ENCODE results near the gene KLHL8. TPM values are rescaled to one million over a fixed set of nuclear protein-coding genes. Genes with fewer than 3 reads are reported as not detected.

KLHL8 gene
- total and polyA plus RNA-seq, 4 donors = 4.2 to 11.4 (median 8.5) TPM

DNA sequence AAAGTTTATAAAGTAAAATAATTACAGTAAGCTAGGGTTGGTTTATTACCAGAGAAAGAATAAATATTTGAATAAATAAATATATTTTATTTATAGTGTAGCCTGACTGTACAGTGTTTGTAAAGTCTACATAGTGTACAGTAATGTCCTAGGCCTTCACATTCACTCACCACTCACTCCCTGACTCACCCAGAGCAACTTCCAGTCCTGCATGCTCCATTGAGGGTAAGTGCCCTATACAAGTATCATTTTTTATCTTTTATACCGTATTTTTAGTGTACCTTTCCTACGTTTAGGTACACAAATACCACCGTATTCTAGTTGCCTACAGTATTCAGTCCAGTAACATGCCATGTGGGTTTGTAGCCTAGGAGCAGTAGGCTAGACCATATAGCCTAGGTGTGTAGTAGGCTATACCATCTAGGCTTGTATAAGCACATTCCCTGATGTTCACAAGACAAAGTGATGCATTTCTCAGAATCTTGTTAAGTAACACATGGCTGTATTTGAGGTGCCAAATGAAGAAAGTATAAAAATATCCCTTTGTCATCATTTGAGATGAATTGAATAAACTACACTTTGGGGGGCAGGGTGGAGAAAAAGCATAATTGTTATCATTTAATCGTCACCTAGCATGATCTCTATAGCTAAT, 14.7 kb upstream of the KLHL8 start:
- DNase-seq = no peak
- Histone ChIP-seq H3K9me3 (ENCODE audit: control insufficient read depth, low read length) (no peaks in the 10 kb centered on the region), H3K27me3 (ENCODE audit: control insufficient read depth in 1 of 2, insufficient read depth in 2 of 2, low read length in 1 of 2) (no peaks in the 10 kb centered on the region), H3K4me1 (ENCODE audit: control insufficient read depth in 1 of 2, insufficient read depth in 2 of 2, low read length in 2 of 2) (no peaks in the 10 kb centered on the region), H3K4me3 (ENCODE audit: low read length in 2 of 2) (peak overlapping the region in 1 of 2 donors; percentile 79), H3K36me3 (ENCODE audit: control insufficient read depth in 1 of 2, insufficient read depth in 2 of 2, low read length in 1 of 2) (no peaks in the 10 kb centered on the region), H3K27ac (ENCODE audit: low read depth in 1 of 2, low read length in 2 of 2) (no peak overlapping the region)
- no peak for ATAC-seq (ENCODE audit: low FRiP score)
- WGBS, 2 donors = 51 to 56% methylated on average over 4 of the region's 4 CpGs
- intact Hi-C loops (cut with DNase I) = loop anchor here in 1 of 2 donors (5.0 kb wide), 1 partner anchor 313 kb away; no protein-coding TSS in a partner anchor

DNA sequence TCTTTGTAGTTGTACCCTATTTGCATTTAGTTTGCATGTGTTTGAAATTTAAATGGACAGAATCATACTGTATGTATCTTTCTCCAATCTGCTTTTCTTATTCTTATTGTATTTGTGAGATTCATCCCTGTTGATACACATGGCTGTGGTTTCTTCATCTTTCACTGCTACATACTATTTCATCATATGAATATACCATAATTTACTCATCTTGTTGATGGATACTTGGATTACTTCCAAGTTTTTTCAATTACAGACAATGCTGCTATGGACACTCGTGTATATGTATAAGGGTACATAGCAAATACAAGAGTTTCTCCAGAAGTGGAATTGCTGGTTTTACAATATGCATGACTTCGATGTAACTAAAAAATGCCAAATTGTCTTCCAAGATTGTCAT, 11.8 kb upstream of the KLHL8 start:
- Histone ChIP-seq H3K36me3 (ENCODE audit: control insufficient read depth in 1 of 2, insufficient read depth in 2 of 2, low read length in 1 of 2) (no peaks in the 10 kb centered on the region), H3K4me1 (ENCODE audit: control insufficient read depth in 1 of 2, insufficient read depth in 2 of 2, low read length in 2 of 2) (no peaks in the 10 kb centered on the region), H3K9me3 (ENCODE audit: control insufficient read depth, low read length) (no peaks in the 10 kb centered on the region), H3K27me3 (ENCODE audit: control insufficient read depth in 1 of 2, insufficient read depth in 2 of 2, low read length in 1 of 2) (no peaks in the 10 kb centered on the region), H3K27ac (ENCODE audit: low read depth in 1 of 2, low read length in 2 of 2) (no peak overlapping the region), H3K4me3 (ENCODE audit: low read length in 2 of 2) (no peak overlapping the region)
- intact Hi-C loops (cut with DNase I) = loop anchor here in 1 of 2 donors (5.0 kb wide), 1 partner anchor 310 kb away; no protein-coding TSS in a partner anchor
- DNase-seq = no peak
- no peak for ATAC-seq (ENCODE audit: low FRiP score)
- 80 to 85% methylated on average over 2 of the region's 2 CpGs for WGBS, 2 donors

DNA sequence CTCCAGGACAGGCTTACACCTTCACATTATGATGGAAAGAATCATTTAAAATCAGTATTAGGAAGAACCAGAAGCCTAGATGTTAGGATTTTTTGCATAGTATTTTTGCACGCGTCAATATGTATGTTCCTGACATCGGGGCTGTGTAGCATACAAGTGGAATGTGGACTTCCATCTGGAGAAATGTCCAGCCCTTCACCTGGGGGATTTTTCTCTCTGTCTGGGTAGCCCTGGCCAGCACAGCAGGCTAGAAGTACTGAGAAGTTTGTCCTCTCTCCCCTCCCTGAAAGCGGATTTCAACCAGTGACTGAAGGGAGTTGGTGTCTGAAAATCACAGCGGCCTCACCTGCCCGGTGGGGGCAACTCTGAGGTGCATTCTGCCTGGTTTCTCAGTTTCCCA, 10.4 kb upstream of the KLHL8 start:
- Histone ChIP-seq H3K4me3 (ENCODE audit: low read length in 2 of 2) (no peak overlapping the region), H3K27ac (ENCODE audit: low read depth in 1 of 2, low read length in 2 of 2) (no peak overlapping the region), H3K9me3 (ENCODE audit: control insufficient read depth, low read length) (no peaks in the 10 kb centered on the region), H3K36me3 (ENCODE audit: control insufficient read depth in 1 of 2, insufficient read depth in 2 of 2, low read length in 1 of 2) (no peaks in the 10 kb centered on the region), H3K27me3 (ENCODE audit: control insufficient read depth in 1 of 2, insufficient read depth in 2 of 2, low read length in 1 of 2) (no peaks in the 10 kb centered on the region), H3K4me1 (ENCODE audit: control insufficient read depth in 1 of 2, insufficient read depth in 2 of 2, low read length in 2 of 2) (no peaks in the 10 kb centered on the region)
- WGBS, 2 donors = 72 to 77% methylated on average over 6 of the region's 6 CpGs
- no peak for ATAC-seq (ENCODE audit: low FRiP score)
- DNase-seq = no peak
- intact Hi-C loops (cut with DNase I) = loop anchor here in 1 of 2 donors (5.0 kb wide), 1 partner anchor 309 kb away; no protein-coding TSS in a partner anchor

DNA sequence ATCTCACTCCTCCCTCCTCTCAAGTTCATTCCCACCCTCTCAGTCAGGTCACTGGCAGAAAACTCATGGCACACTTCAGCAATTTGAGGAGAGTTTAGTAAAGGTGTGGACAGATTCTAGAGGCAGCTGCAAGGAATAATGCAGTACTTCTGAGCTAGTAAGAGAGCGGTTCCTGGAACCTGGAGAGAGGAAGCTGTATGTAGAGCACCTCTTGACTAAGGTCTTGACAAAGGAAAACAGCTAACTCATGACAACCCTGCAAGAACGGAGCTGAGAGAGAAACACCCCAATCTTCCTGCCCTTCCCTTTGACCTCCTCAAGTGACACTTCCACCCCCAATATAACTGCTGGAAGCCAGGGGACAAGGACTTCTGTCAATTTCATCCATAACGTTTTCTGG, 9.6 kb upstream of the KLHL8 start:
- H3K4me3 ChIP-seq (ENCODE audit: low read length in 2 of 2) = no peak overlapping the region
- no peaks in the 10 kb centered on the region for H3K9me3 ChIP-seq (ENCODE audit: control insufficient read depth, low read length)
- no peak for ATAC-seq (ENCODE audit: low FRiP score)
- 73 to 79% methylated on average over 3 of the region's 3 CpGs for WGBS, 2 donors
- H3K27ac ChIP-seq (ENCODE audit: low read depth in 1 of 2, low read length in 2 of 2) = no peak overlapping the region
- peaks cover 0 to 2% of the 10 kb centered on the region in 2 donors for H3K4me1 ChIP-seq (ENCODE audit: control insufficient read depth in 1 of 2, insufficient read depth in 2 of 2, low read length in 2 of 2)
- intact Hi-C loops (cut with DNase I) = loop anchor here in 1 of 2 donors (5.0 to 10.0 kb wide), 2 partner anchors 308 to 735 kb away; no protein-coding TSS in a partner anchor
- no peaks in the 10 kb centered on the region for H3K36me3 ChIP-seq (ENCODE audit: control insufficient read depth in 1 of 2, insufficient read depth in 2 of 2, low read length in 1 of 2)
- H3K27me3 ChIP-seq (ENCODE audit: control insufficient read depth in 1 of 2, insufficient read depth in 2 of 2, low read length in 1 of 2) = no peaks in the 10 kb centered on the region
- no peak for DNase-seq

DNA sequence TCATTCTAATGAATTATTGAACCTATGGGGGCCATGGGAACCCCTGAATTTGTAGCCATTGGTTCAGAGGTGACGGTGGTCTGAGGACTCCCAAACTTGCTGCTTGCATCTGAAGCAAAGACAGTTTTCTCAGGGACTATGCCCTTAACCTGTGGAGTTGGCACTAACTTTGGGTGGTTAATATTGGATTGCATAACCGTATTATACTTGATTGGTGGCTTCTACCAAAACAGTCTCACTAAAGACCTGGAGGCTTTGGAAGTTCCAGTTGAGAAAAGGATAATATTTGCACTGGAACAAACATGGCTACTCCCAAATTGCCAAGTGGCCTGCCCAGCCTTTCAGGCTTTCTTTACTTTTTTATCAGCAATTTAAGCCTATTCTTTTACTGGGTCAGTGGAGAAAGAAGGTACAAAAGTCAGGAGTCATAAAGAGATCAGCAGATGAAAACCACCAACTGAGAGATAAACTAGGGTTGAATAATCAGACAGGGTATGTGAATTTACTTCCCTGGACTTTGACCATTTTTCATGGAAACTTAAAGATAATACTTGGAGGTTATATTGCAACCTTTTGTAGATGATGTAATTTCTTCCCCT, 7.9 kb upstream of the KLHL8 start:
- Histone ChIP-seq H3K36me3 (ENCODE audit: control insufficient read depth in 1 of 2, insufficient read depth in 2 of 2, low read length in 1 of 2) (no peaks in the 10 kb centered on the region), H3K4me3 (ENCODE audit: low read length in 2 of 2) (no peak overlapping the region), H3K27ac (ENCODE audit: low read depth in 1 of 2, low read length in 2 of 2) (no peak overlapping the region), H3K9me3 (ENCODE audit: control insufficient read depth, low read length) (no peaks in the 10 kb centered on the region), H3K4me1 (ENCODE audit: control insufficient read depth in 1 of 2, insufficient read depth in 2 of 2, low read length in 2 of 2) (peaks cover 0 to 2% of the 10 kb centered on the region in 2 donors), H3K27me3 (ENCODE audit: control insufficient read depth in 1 of 2, insufficient read depth in 2 of 2, low read length in 1 of 2) (no peaks in the 10 kb centered on the region)
- intact Hi-C loops (cut with DNase I) = loop anchor here in 1 of 2 donors (10.0 kb wide), 1 partner anchor 734 kb away; no protein-coding TSS in a partner anchor
- ATAC-seq (ENCODE audit: low FRiP score) (no peak), DNase-seq (no peak)
- WGBS, 2 donors = 87 to 93% methylated on average over 2 of the region's 2 CpGs

DNA sequence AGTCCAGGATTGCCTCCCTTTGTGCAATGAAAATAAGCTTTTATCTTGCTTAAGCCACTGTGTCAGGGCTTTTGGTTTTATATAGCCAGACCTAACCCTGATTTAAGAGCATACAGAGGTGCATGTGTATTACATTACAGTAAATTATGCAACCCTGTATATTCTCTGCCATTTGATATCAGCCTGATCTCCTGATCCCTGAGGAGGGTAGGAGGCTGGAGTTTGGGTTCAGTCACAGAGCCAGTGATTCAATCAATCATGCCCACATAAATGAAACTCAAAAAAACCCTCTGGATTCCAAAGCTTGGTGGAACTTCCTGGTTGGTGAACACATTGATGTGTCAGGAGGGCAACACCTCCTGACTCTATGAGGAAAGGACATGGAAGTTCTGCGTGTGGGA, 7.3 kb upstream of the KLHL8 start:
- Histone ChIP-seq H3K36me3 (ENCODE audit: control insufficient read depth in 1 of 2, insufficient read depth in 2 of 2, low read length in 1 of 2) (no peaks in the 10 kb centered on the region), H3K4me3 (ENCODE audit: low read length in 2 of 2) (no peak overlapping the region), H3K4me1 (ENCODE audit: control insufficient read depth in 1 of 2, insufficient read depth in 2 of 2, low read length in 2 of 2) (peaks cover 0 to 2% of the 10 kb centered on the region in 2 donors), H3K9me3 (ENCODE audit: control insufficient read depth, low read length) (no peaks in the 10 kb centered on the region), H3K27ac (ENCODE audit: low read depth in 1 of 2, low read length in 2 of 2) (no peak overlapping the region), H3K27me3 (ENCODE audit: control insufficient read depth in 1 of 2, insufficient read depth in 2 of 2, low read length in 1 of 2) (no peaks in the 10 kb centered on the region)
- intact Hi-C loops (cut with DNase I) = loop anchor here in 1 of 2 donors (10.0 kb wide), 1 partner anchor 733 kb away; no protein-coding TSS in a partner anchor
- no peak for ATAC-seq (ENCODE audit: low FRiP score)
- DNase-seq = no peak
- 78 to 87% methylated on average over 1 of the region's 1 CpG for WGBS, 2 donors

DNA sequence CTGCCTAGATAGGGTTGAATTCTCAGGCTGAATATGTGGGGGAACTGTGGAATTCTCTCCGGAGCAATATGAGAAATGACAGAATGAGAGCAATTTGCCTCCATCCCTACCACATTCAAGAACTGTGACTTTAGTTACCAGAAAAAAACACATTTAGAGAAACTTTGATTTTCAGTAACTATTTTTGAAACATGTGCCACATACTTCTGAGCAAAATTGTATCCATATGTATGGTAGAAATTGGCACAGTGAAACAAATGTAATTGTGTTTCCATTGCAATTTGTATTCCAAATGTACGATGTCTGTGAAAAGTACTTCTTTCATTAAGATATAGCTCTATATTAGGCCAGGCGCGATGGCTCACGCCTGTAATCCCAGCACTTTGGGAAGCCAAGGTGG, 5.5 kb upstream of the KLHL8 start:
- no peak for DNase-seq
- no peak overlapping the region for H3K27ac ChIP-seq (ENCODE audit: low read depth in 1 of 2, low read length in 2 of 2)

DNA sequence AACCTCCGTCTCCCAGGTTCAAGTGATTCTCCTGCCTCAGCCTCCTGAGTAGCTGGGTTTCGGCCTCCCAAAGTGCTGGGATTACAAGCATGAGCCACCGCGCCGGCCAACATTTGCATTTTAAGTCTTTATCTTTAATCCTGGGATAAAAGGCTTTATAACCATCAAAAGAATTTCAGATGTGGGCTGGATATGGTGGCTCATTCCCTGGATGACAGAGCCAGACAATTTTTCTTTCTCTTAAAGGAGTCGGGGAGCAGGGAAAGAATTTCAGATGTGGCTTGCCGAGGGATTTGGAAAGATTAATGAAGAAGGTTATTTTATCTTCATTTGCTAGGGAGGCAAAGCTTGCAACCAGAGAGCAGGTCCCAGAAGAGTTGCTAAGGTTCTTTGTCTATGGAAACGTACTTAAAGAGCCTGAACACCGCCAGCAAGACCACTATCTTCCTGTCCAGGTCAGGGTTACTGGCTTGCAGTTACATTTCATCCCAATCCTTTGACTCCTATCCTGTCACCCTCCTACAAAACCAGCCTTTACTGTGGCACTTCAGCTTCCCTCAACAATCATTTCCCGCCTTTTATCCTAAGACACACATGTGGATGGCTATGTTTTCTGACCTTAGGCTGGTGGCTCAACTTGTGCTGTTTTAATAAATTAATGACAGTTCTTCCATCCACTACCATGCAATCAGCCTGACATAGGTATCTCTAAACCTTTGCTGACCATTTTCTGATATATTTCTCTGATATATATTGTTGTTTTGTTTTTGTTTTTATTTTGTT, 3.9 kb upstream of the KLHL8 start:
- ATAC-seq (ENCODE audit: low FRiP score) = no peak
- no peaks in the 10 kb centered on the region for H3K9me3 ChIP-seq (ENCODE audit: control insufficient read depth, low read length)
- 66 to 72% methylated on average over 10 of the region's 10 CpGs for WGBS, 2 donors
- no peaks in the 10 kb centered on the region for H3K36me3 ChIP-seq (ENCODE audit: control insufficient read depth in 1 of 2, insufficient read depth in 2 of 2, low read length in 1 of 2)
- intact Hi-C loops (cut with DNase I) = loop anchor here in 1 of 2 donors (10.0 kb wide), 1 partner anchor 730 kb away; no protein-coding TSS in a partner anchor
- H3K27ac ChIP-seq (ENCODE audit: low read depth in 1 of 2, low read length in 2 of 2) = no peak overlapping the region
- no peak overlapping the region for H3K4me3 ChIP-seq (ENCODE audit: low read length in 2 of 2)
- H3K4me1 ChIP-seq (ENCODE audit: control insufficient read depth in 1 of 2, insufficient read depth in 2 of 2, low read length in 2 of 2) = peaks cover 0 to 2% of the 10 kb centered on the region in 2 donors
- no peaks in the 10 kb centered on the region for H3K27me3 ChIP-seq (ENCODE audit: control insufficient read depth in 1 of 2, insufficient read depth in 2 of 2, low read length in 1 of 2)
- DNase-seq = no peak

More for the DNA sequence above, 5.5 kb upstream of the KLHL8 start:
- H3K4me1 ChIP-seq (ENCODE audit: control insufficient read depth in 1 of 2, insufficient read depth in 2 of 2, low read length in 2 of 2) = peaks cover 0 to 2% of the 10 kb centered on the region in 2 donors
- H3K4me3 ChIP-seq (ENCODE audit: low read length in 2 of 2) = no peak overlapping the region
- H3K9me3 ChIP-seq (ENCODE audit: control insufficient read depth, low read length) = no peaks in the 10 kb centered on the region
- no peaks in the 10 kb centered on the region for H3K36me3 ChIP-seq (ENCODE audit: control insufficient read depth in 1 of 2, insufficient read depth in 2 of 2, low read length in 1 of 2)
- WGBS, 2 donors = 81 to 83% methylated on average over 5 of the region's 5 CpGs
- no peak for ATAC-seq (ENCODE audit: low FRiP score)
- H3K27me3 ChIP-seq (ENCODE audit: control insufficient read depth in 1 of 2, insufficient read depth in 2 of 2, low read length in 1 of 2) = no peaks in the 10 kb centered on the region
- intact Hi-C loops (cut with DNase I) = loop anchor here in 1 of 2 donors (10.0 kb wide), 1 partner anchor 731 kb away; no protein-coding TSS in a partner anchor

Measured in aorta (tissue), 5 donors.